Activated T-cell treated with anti-CD3 and anti-CD28 coated beads for 1 hour (primary cell): Measurements from ENCODE around the gene SERBP1.
"Not testable (repeated sequence)": the region's sequence is repeated elsewhere in the genome, so short reads cannot be mapped to it uniquely, and the experiment has no call there.

ENCODE experiments used
- DNase-seq: peaks from one replicate; pipeline ENCODE4 v3.0.0-alpha.2; 2020; ENCODE audit warnings: low read depth

Gene SERBP1

GRCh38 chr1:67405473-67406245 lies 24.5 kb downstream of the SERBP1 start:
- no peak for DNase-seq

GRCh38 chr1:67404212-67404620 lies 26.0 kb downstream of the SERBP1 start:
- no peak for DNase-seq

- no peak for DNase-seq
Observed at GRCh38 chr1:67401443-67401842, 28.8 kb downstream of the SERBP1 start.

- not testable (repeated sequence) for DNase-seq
Observed at GRCh38 chr1:67400029-67400786, 30.0 kb downstream of the SERBP1 start.

- no peak for DNase-seq
Observed at GRCh38 chr1:67399199-67399993, 30.8 kb downstream of the SERBP1 start.

GRCh38 chr1:67394548-67394947 lies 35.7 kb downstream of the SERBP1 start:
- no peak for DNase-seq

- no peak for DNase-seq
Observed at GRCh38 chr1:67393737-67394136, 36.5 kb downstream of the SERBP1 start.

GRCh38 chr1:67393240-67393639 lies 37.0 kb downstream of the SERBP1 start:
- DNase-seq = no peak

GRCh38 chr1:67390041-67390887 lies 39.9 kb downstream of the SERBP1 start:
- no peak for DNase-seq

- DNase-seq = no peak
Observed at GRCh38 chr1:67383999-67384638, 46.1 kb downstream of the SERBP1 start.

GRCh38 chr1:67382292-67382691 lies 47.9 kb downstream of the SERBP1 start:
- no peak for DNase-seq

GRCh38 chr1:67381154-67381553 lies 49.0 kb downstream of the SERBP1 start:
- no peak for DNase-seq

- DNase-seq = no peak
Observed at GRCh38 chr1:67377253-67377652, 52.9 kb downstream of the SERBP1 start.

GRCh38 chr1:67376381-67376780 lies 53.8 kb downstream of the SERBP1 start:
- no peak for DNase-seq

GRCh38 chr1:67372898-67373297 lies 57.3 kb downstream of the SERBP1 start:
- no peak for DNase-seq

- no peak for DNase-seq
Observed at GRCh38 chr1:67372136-67372535, 58.1 kb downstream of the SERBP1 start.

GRCh38 chr1:67371681-67372080 lies 58.5 kb downstream of the SERBP1 start:
- no peak for DNase-seq

GRCh38 chr1:67371043-67371442 lies 59.2 kb downstream of the SERBP1 start:
- DNase-seq = no peak

- no peak for DNase-seq
Observed at GRCh38 chr1:67368046-67368514, 62.1 kb downstream of the SERBP1 start.

GRCh38 chr1:67367370-67368045 lies 62.7 kb downstream of the SERBP1 start:
- DNase-seq = no peak
